HG03095 (cell line): ENCODE measurements around the gene SINHCAF.
"Not testable (repeated sequence)": the region's sequence is repeated elsewhere in the genome, so short reads cannot be mapped to it uniquely, and the experiment has no call there.

Experiments
- ATAC-seq: cut with Tn5 transposase; IDR thresholded peaks from one replicate; pipeline ENCODE4 v1.9.1; 2021; ENCODE audit warnings: moderate library complexity; ENCODE audit not compliant: unreplicated experiment

Gene SINHCAF

DNA sequence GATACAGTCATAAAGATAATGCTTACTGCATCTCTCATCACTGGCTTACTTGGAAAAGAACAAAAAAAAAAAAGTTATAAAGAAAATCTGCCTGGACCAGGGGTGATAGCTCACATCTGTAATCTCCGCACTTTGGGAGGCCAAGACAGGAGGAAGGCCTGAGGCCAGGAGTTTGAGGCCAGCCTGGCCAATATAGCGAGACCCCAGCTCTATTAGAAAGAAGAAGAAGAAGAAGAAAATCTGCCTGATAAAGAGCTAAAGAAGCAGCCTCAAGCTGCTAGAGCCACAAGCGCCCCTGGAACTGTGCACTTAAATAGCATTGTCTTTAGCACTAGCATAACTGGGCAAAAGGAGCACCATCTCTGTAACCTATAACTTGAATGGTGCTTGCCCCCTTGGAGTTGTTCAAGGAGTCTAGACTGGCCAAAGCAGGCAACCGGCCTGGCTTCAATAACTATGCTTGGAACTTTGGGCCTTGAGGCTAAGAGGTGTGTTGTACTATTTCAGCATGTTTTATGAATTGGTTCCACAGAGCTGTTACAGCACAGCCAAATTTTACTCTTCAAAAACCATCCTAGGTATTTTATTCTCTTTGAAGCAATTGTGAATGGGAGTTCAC lies 53.2 kb downstream of the SINHCAF start:
- ATAC-seq: no peak

DNA sequence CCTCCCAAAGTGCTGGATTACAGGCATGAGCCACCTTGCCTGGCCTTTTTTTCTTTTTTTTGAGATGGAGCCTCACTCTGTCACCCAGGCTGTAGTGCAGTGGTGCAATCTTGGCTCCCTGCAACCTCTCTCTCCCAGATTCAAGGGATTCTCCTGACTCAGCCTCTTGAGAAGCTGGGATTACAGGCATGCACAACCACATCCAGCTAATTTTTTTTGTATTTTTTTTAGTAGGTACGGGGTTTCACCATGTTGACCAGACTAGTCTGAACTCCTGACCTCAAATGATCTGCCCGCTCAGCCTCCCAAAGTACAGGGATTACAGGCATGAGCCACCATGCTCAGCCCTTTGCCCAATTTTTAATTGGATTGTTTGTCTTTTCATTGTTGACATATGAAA lies 58.0 kb downstream of the SINHCAF start:
- ATAC-seq: no peak

DNA sequence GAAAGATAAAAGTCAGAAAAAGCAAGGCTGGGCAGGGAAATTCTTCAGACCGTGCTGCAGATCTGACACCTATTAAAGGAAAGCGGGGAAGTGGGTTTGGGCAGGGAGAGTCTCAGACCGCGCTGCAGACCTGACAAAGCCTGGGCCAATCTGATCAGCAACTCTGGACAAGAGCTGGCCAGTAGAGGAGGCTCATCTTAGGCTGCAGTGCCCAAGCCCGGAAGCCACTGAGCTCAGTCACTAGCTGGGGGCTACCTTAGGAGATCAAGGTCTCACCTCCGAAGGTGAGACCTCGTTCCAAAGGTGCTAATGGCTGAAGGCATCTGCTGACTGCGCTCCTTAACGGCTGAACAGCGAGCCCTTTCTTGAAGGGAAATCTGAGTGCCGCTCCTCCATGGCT lies 60.2 kb downstream of the SINHCAF start:
- ATAC-seq: no peak

DNA sequence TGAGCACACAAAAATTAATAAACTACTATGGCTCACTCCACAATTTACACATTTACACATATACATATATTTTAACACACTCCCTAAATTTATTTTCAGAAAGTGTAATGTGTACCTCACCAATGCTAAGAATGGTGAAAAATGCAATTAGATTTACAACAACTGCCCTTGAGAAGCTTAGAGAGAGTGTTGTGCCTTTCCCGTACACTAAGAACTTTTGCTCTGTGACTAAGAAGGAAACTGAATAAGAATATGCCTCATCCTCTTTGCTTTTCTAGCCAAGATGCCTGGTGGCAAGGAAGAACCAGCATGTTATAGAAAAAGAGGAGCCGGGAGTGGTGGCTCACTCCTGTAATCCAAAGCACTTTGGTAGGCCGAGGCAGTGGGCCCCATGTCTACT lies 62.3 kb downstream of the SINHCAF start:
- no peak for ATAC-seq

DNA sequence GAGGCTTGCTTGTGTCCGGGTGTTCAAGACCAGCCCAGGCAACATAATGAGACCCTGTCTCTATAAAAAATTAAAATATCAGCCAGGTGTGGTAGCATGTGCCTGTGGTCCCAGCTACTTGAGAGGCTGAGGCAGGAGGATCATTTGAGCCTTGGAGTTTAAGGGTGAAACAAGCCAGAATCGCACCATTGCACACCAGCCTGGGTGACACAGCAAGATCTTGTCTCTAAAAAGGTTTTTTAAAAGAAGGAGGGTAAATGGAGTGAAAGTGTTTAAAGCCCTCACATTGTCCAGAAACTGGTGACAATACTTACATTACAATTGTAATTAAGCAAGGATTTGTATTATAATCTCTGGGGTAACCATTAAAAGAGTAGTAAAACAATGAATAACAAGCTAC lies 64.2 kb downstream of the SINHCAF start:
- no peak for ATAC-seq

DNA sequence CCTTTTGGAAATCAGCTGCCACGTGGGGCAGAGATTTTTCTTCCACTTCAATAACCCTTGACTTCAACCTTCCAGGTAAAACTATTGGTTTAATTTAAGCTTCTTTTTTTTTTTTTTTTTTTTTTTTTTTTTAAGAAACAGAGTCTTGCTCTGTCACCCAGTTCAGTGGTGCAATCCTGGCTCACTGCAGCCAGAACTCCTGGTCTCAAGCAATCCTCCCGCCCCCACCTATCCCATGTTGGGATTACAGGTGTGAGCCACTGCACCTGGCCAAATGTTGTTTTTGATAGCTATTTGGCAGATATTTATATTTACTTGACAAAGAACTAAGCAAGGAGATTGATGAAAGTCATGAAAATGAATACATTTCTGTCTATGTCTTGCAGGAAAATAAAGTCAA lies 65.1 kb downstream of the SINHCAF start:
- no peak for ATAC-seq

DNA sequence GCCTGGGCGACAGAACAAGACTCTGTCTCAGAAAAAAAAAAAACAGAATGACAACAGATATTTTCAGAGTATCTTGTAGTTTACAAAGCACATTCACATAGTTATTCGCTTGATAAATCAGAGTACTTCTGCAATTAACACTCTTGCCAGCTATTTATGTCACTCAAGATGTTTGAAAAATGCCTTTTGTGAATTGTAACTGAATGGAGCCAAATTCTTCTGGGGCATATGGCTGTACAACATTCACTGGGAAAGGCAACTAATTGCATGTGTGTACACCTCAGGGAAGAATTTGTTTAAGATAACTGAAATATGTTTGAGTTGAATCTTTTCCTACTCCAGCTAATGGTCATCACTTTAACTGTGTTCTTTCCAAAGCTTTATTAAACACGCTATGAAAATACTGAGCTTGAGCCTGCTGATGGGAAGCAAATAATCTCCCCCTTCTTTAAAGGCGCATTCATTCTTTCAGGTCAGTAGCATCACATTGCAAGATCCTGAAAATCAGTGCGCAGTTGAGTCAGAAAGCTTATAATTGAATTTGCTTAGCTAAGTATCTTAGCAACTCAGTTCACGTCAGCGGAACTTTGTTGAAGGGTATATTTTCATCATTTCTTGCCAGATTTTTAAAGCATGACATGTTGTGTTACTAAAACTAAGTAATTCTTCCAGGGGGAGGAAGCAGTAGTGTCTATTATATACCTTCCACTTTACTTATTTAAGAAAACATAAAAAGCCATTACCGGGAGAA lies 66.6 kb downstream of the SINHCAF start:
- no peak for ATAC-seq

DNA sequence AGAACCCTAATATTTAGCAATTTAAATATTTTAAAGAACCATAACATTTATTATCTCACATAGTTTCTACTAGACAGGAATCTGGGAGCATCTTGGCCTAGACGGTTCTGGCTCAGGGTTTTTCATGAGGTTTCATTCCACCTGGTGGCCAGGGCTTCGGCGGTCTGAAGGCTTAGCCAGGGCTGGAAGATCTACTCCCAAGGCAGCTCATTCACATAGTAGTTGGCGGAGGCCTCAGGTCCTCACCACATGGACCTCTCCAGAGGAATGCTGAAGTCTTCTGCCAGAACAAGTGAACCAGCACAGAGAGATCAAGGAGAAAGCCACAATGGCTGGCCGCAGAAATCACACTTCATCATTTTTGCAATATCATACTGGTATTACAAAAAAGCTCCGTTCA lies 68.2 kb downstream of the SINHCAF start:
- no peak for ATAC-seq

DNA sequence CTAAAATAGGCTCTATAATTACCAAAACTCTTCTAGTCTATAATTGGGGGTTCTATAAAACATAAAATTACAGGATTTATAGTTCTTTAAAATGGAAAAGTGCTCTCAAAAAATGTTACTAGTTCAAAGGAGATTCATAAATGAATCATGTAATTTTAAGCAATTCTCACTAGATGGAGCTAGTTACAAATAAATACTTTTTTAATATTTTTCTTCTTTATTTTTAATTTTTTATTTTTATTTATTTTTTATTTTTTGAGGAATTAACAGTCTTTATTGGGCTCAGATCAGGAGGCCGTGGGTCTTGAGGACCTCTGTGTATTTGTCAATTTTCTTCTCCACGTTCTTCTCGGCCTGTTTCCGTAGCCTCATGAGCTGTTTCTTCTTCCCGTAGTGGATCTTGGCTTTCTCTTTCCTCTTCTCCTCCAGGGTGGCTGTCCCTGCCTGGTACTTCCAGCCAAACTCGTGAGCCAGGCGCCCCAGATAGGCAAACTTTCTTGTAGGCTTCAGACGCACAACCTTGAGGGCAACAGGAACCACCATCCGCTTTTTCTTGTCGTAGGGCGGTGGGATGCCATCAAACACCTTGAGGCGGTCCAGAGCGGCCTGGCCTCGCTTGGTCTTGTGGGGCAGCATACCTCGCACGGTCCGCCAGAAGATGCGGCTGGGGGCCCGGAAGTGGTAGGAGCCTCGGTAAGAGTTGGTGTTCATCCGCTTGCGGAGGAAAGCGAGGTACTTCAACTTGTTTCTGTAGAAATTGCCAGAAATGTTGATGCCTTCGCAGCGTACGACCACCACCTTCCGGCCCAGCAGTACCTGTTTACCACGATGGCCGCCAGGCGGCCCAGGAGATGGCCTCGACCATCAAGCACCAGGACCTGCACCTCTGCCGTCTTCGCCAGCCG lies 74.0 kb downstream of the SINHCAF start:
- not testable (repeated sequence) for ATAC-seq

DNA sequence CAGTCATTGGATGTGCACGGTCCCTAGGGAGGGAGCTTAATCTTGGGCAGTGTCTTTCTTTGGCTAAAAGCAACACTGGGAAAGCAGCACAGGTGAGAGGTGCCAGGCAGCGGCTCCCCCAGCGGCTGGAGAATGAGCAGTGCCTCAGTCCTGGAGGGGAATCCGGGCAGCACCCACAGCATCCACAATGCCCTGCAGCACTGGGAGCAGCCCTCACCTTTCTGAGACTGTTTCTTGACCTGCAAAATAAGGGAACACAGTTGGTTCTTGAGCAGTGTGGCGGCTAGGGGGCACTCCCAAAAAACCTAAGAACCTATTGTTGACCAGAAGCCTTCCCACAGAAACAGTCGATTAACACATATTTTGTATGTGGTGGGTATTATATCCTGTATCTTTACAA lies 75.8 kb downstream of the SINHCAF start:
- ATAC-seq: no peak

DNA sequence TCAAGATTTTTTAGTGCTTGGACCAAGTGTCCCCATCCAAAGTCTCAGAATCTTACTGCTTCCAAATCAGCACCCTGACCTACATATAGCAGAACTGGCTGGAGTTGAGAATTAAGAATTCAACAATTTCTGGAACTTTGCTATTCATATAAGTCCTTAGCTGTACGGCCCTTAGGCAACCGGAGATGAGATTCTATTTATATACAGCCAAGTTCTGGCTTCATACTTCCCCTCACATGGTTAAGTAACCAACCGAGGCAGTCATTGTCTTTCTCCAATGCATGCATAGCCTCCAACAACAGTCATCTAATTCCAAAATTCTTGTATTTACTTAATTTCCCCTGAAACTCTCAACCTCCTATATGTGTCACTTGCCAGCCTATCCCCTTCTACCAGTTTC lies 76.6 kb downstream of the SINHCAF start:
- ATAC-seq: no peak

DNA sequence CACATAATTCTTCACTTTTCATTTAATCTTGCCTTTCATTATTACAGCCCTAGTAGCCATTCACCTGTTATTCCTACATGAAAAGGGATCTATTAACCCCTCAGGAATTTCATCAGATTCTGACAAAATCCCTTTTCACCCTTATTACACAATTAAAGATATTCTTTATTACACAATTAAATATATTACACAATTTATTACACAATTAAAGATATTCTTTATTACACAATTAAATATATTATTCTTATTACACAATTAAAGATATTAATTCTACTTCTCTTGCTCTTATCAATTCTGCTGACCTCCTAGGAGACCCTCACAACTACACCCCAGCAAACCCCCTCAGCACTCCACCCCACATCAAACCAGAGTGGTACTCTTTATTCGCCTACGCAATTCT lies 77.1 kb downstream of the SINHCAF start:
- ATAC-seq: no peak

DNA sequence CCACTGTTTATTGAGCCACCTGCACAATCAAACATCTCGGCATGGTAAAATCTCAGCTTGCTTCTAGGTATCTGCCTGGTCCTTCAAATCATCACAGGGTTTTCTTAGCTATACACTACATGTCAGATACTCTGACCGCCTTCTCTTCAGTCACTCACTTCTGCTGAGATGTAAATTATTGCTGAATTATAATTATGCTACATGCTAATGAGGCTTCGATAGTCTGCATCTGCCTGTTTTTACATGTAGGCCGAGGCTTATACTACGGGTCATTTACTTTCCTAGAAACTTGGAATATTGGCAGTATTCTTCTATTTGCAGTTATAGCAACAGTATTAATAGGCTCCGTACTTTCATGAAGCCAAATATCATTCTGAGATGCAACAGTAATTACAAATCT lies 77.6 kb downstream of the SINHCAF start:
- no peak for ATAC-seq

DNA sequence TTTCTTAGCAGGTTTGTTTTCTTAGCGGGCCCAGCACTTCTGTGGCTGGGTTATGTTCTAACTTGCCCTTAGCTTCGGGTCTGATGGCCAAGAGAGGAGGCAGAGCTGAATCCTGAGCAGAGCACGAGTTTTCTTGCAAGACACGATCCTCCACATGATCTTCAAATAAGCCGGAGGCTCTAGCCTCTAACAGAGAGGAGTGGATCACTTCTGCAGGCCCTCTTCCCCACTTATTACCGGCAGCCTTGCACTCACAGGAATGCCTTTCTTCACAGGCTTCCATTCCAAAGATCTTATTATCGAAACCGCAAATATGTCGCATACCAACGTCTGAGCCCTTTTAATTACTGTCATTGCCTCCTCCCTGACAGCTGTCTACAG lies 79.5 kb downstream of the SINHCAF start:
- ATAC-seq: no peak

DNA sequence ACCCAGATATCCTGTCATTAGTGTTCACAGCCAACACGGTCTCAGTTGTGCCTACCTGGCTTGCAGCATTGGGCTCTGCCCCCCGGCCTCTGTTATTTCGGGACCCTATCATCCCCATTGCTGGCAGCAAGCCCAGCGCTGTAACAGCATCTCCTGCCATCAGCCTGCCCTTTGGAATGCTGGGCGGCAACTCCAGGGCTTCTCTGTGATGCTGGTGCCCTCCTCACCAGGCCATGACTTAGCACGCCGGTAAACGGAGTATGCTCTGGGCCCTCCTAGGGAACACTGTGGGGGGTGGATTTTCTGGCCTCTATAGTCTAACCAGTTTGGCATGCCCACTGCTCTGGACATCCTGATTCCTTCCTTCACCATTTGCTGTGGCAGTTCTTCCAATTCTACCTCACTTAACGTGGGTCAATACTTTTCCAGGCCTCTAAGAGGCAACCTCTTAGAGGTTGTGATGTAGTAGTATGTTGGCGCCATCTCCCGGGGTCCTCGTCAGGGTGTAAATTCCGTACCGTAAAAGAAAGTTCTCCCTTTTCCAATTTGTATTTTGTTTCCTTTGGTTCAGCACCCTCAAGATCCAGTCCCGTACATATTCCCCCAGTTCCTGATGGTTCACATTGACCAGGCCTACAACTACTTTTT lies 80.0 kb downstream of the SINHCAF start:
- ATAC-seq: no peak

DNA sequence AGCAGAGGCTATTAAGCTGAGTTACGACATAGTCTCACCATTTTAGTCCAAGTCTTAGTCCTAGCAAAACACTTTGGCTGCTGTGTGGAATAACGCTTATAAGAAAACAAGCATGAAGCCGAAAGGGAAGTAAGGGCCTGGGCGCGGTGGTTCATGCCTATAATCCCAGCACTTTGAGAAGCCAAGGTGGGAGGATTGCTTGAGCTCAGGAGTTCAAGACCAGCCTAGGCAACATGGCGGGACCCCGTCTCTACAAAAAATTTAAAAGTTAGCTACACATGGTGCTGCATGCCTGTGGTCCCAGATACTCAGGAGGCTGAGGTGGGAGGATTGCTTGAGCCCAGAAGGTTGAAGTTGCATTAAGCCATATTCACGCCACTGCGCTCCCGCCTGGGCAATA lies 83.5 kb downstream of the SINHCAF start:
- not testable (repeated sequence) for ATAC-seq

DNA sequence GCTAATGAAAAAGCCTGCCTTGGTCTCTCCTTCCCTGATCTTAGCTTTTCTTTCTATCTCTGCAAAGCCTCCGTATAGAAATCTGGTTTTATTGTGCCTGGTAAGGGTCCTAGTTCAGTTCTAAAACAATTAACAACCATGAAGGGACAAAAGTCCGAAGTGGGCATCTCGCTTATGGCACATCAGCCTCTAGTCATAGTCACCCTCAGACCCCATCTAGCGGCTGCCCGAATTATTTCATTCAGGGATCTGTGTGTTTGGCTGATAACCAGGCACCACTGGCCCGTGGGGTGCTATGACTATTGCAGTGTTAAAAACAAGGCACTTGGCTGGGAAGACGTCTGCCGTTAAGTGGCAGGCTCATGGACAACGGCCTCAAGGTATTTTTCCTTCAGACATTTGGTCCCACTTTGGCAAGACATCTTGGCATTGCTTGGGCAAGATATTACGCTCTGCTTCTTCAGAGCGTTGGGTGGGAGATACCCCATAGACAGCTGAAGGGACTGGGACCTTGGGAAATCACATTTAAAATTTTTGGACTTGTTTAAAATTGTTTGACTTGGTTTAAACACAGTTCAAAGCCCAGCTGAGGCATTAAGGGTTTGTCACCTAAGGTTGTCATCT lies 87.1 kb downstream of the SINHCAF start:
- ATAC-seq: peak; percentile 71

DNA sequence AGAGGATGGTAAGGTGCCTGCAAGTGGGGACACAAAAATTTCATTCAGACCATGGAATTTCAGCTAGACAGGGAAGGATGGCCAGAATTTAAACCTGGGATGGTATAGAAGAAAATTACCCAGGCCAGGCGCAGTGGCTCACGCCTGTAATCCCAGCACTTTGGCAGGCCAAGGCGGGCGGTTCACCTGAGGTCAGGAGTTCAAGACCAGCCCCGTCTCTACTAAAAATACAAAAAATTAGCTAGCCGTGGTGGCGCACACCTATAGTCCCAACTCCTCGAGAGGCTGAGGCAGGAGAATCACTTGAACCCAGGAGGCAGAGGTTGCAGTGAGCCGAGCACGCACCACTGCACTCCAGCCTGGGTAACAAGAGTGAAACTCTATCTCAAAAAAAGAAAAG lies 87.6 kb downstream of the SINHCAF start:
- ATAC-seq: not testable (repeated sequence)

DNA sequence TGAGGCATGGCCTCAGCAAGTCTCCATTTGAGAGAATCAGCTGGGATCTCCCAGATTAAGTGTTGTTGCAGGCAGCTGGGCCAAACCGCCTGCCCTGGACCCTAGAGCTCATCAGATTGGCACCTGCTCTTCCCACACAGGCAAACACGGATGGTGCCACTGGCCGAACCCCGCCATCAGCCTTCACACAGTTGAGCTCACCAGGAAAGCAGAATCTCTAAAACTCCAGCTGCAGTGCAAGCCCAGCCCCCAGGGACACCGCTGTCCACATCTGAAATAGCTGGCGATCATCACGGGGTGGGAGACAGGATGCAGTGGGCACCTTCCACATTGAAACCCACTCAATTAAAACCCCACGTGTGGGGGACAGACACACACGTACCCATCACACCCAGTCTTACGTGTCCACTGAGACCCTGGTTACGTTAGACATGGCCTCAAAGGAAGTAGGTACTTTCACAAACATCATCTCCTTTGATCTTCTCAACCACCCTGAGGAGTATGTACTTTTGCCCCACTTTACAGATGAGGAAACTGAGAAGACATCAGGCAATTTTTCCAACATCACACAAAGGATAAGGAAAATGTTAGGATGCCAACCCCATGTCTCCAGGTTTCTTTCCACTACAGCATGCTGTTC lies 88.8 kb downstream of the SINHCAF start:
- ATAC-seq: no peak

DNA sequence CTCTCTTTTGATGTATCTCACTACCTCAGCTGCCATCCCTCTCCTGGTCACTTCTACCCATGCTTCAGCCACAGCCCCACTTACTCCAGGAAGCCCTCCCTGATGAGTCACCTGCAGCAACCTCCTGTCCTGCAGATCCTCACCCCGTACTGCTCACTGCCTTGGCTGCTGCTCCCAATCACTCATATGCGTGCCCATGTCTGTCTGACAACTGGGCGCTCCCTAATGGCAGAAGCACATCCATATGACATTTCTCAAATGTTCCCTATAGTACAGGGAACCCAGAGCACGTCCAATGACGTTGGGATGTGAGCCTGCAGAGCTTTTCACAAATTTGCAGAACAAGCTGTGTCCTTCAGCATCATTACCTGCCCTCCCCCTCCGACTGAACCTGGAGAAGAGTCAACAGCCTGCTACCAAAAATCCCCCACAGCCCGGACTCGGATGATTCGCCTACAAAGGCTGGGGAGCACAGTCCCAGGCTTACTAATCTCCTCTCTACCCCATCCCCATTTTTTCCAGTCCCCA lies 90.0 kb downstream of the SINHCAF start:
- no peak for ATAC-seq
